ENCODE results near the gene YJU2. TPM values are rescaled to one million over a fixed set of nuclear protein-coding genes. Genes with fewer than 3 reads are reported as not detected.

YJU2 gene
- polyA plus RNA-seq, 1 donor from 2014 or later: 32.6 TPM

- TF ChIP-seq EZH2 (IDR thresholded peaks at IDR 0.05; ENCODE audit: borderline replicate concordance, insufficient read depth, low read length, poor library complexity, severe bottlenecking): no peak
- no peak for TF ChIP-seq CTCF (IDR thresholded peaks at IDR 0.05; ENCODE audit: poor library complexity, severe bottlenecking)
- no peak for TF ChIP-seq POLR2AphosphoS5 (IDR thresholded peaks at IDR 0.05)
- no peak for TF ChIP-seq TAF1 (IDR thresholded peaks at IDR 0.05; ENCODE audit: low read depth)
- TF ChIP-seq MXI1 (conservative IDR thresholded peaks at IDR 0.05; ENCODE audit: poor library complexity, severe bottlenecking): no peak
- no peak for TF ChIP-seq SMC3 (conservative IDR thresholded peaks at IDR 0.05; ENCODE audit: poor library complexity)
- no peak for TF ChIP-seq REST (IDR thresholded peaks at IDR 0.05; ENCODE audit: borderline replicate concordance)
- no peak for TF ChIP-seq RAD21 (conservative IDR thresholded peaks at IDR 0.05)
- no peak for TF ChIP-seq EP300 (conservative IDR thresholded peaks at IDR 0.05; ENCODE audit: poor library complexity, severe bottlenecking)
- Histone ChIP-seq H3K9me2 (ENCODE audit: insufficient read depth, low read length) (no peaks in the 10 kb centered on the region), H3K4me2 (ENCODE audit: low read length) (no peak overlapping the region), H3K36me3 (ENCODE audit: insufficient read depth, low read length) (no peaks in the 10 kb centered on the region), H3K27ac (ENCODE audit: low read length) (no peak overlapping the region), H3F3A (ENCODE audit: insufficient read depth, low read length, poor library complexity, severe bottlenecking) (no peaks in the 10 kb centered on the region), H3K4me3 (ENCODE audit: low read length) (no peak overlapping the region), H3K9me3 (ENCODE audit: low read length) (no peaks in the 10 kb centered on the region), H3K9ac (ENCODE audit: low read length) (no peak overlapping the region), H3K27me3 (ENCODE audit: insufficient read depth, low read depth, low read length) (no peaks in the 10 kb centered on the region), H4K20me1 (ENCODE audit: insufficient read depth) (no peaks in the 10 kb centered on the region), H2AFZ (ENCODE audit: low read depth, low read length) (no peak overlapping the region), H3K79me2 (replicated peaks; ENCODE audit: insufficient read depth, low read length) (no peaks in the 10 kb centered on the region)
These were observed 11.3 kb downstream of the YJU2 start for GRCh38 chr19:4258181-4258580.

GRCh38 chr19:4260613-4261191 lies 13.8 kb downstream of the YJU2 start:
- no peak overlapping the region for H2AFZ ChIP-seq (ENCODE audit: low read depth, low read length)
- H3K27ac ChIP-seq (ENCODE audit: low read length): no peak overlapping the region
- TF ChIP-seq SMC3 (conservative IDR thresholded peaks at IDR 0.05; ENCODE audit: poor library complexity) (no peak), CTCF (IDR thresholded peaks at IDR 0.05; ENCODE audit: poor library complexity, severe bottlenecking) (no peak), REST (IDR thresholded peaks at IDR 0.05; ENCODE audit: borderline replicate concordance) (no peak), TAF1 (IDR thresholded peaks at IDR 0.05; ENCODE audit: low read depth) (no peak), RAD21 (conservative IDR thresholded peaks at IDR 0.05) (no peak), POLR2AphosphoS5 (IDR thresholded peaks at IDR 0.05) (no peak), MXI1 (conservative IDR thresholded peaks at IDR 0.05; ENCODE audit: poor library complexity, severe bottlenecking) (no peak), EZH2 (IDR thresholded peaks at IDR 0.05; ENCODE audit: borderline replicate concordance, insufficient read depth, low read length, poor library complexity, severe bottlenecking) (no peak), EP300 (conservative IDR thresholded peaks at IDR 0.05; ENCODE audit: poor library complexity, severe bottlenecking) (no peak)
- H4K20me1 ChIP-seq (ENCODE audit: insufficient read depth): no peaks in the 10 kb centered on the region
- H3K9me2 ChIP-seq (ENCODE audit: insufficient read depth, low read length): no peaks in the 10 kb centered on the region
- H3F3A ChIP-seq (ENCODE audit: insufficient read depth, low read length, poor library complexity, severe bottlenecking): no peaks in the 10 kb centered on the region
- no peak overlapping the region for H3K9ac ChIP-seq (ENCODE audit: low read length)
- no peaks in the 10 kb centered on the region for H3K9me3 ChIP-seq (ENCODE audit: low read length)
- no peak overlapping the region for H3K4me3 ChIP-seq (ENCODE audit: low read length)
- no peaks in the 10 kb centered on the region for H3K36me3 ChIP-seq (ENCODE audit: insufficient read depth, low read length)
- no peaks in the 10 kb centered on the region for H3K27me3 ChIP-seq (ENCODE audit: insufficient read depth, low read depth, low read length)
- H3K79me2 ChIP-seq (replicated peaks; ENCODE audit: insufficient read depth, low read length): no peaks in the 10 kb centered on the region
- H3K4me2 ChIP-seq (ENCODE audit: low read length): no peak overlapping the region
